Middle frontal gyrus (tissue), 1 donor: ENCODE measurements around the gene ZNF33B.
A peak's percentile ranks its signal among the peaks of the same experiment; 100 is the strongest.
"Not testable (repeated sequence)": the region's sequence is repeated elsewhere in the genome, so short reads cannot be mapped to it uniquely, and the experiment has no call there.

Experiments
- DNase-seq: peaks from one replicate; pipeline ENCODE4 v3.0.0-alpha.2; 2015; ENCODE audit warnings: low spot score; ENCODE audit errors: extremely low spot score

ZNF33B gene

GRCh38 chr10:42615419-42615818, 23.0 kb downstream of the ZNF33B start:
- no peak for DNase-seq

- DNase-seq, result no peak
Observed at GRCh38 chr10:42609872-42610271, 28.5 kb downstream of the ZNF33B start.

GRCh38 chr10:42598249-42598873, 40.0 kb downstream of the ZNF33B start:
- no peak for DNase-seq

GRCh38 chr10:42596196-42596595, 42.2 kb downstream of the ZNF33B start:
- no peak for DNase-seq

- DNase-seq, result no peak
Observed at GRCh38 chr10:42594246-42594650, 44.1 kb downstream of the ZNF33B start.

GRCh38 chr10:42593284-42593683, 45.1 kb downstream of the ZNF33B start:
- no peak for DNase-seq

GRCh38 chr10:42583828-42584227, 54.5 kb downstream of the ZNF33B start:
- no peak for DNase-seq

GRCh38 chr10:42578019-42578418, 60.4 kb downstream of the ZNF33B start:
- DNase-seq, result no peak

- no peak for DNase-seq
Observed at GRCh38 chr10:42576338-42576737, 62.0 kb downstream of the ZNF33B start.

GRCh38 chr10:42574336-42574735, 64.0 kb downstream of the ZNF33B start:
- no peak for DNase-seq

- DNase-seq, result no peak
Observed at GRCh38 chr10:42556931-42557330, 81.4 kb downstream of the ZNF33B start.

GRCh38 chr10:42553576-42553975, 84.8 kb downstream of the ZNF33B start:
- not testable (repeated sequence) for DNase-seq

- peak; percentile 13 for DNase-seq
Observed at GRCh38 chr10:42553064-42553407, 85.3 kb downstream of the ZNF33B start.

- DNase-seq, result peak; percentile 98
Observed at GRCh38 chr10:42552188-42553063, 85.9 kb downstream of the ZNF33B start.

- no peak for DNase-seq
Observed at GRCh38 chr10:42551582-42552187, 86.7 kb downstream of the ZNF33B start.

GRCh38 chr10:42549851-42550250, 88.5 kb downstream of the ZNF33B start:
- no peak for DNase-seq

GRCh38 chr10:42548254-42548653, 90.1 kb downstream of the ZNF33B start:
- no peak for DNase-seq

GRCh38 chr10:42544945-42545344, 93.4 kb downstream of the ZNF33B start:
- DNase-seq, result no peak

- no peak for DNase-seq
Observed at GRCh38 chr10:42543840-42544372, 94.5 kb downstream of the ZNF33B start.
